Mucosa of stomach (tissue), 1 donor: ENCODE data around the gene ZNF184.

Source experiments
- H3K27me3 ChIP-seq: one replicate; pipeline ENCODE4 v1.7.0; 2013; ENCODE audit warnings: mild to moderate bottlenecking, low read length; ENCODE audit not compliant: control insufficient read depth, insufficient read depth
- H3K36me3 ChIP-seq: one replicate; pipeline ENCODE4 v1.7.0; 2013; ENCODE audit warnings: low read length; ENCODE audit not compliant: control insufficient read depth, insufficient read depth
- H3K4me1 ChIP-seq: one replicate; pipeline ENCODE4 v1.7.0; 2013; ENCODE audit warnings: mild to moderate bottlenecking, low read length; ENCODE audit not compliant: control insufficient read depth, insufficient read depth
- H3K4me3 ChIP-seq: one replicate; pipeline ENCODE4 v1.7.0; 2013; ENCODE audit warnings: low read length
- H3K9ac ChIP-seq: one replicate; pipeline ENCODE4 v1.7.0; 2013; ENCODE audit warnings: mild to moderate bottlenecking, low read length, moderate library complexity
- H3K9me3 ChIP-seq: one replicate; pipeline ENCODE4 v1.7.0; 2013; ENCODE audit warnings: mild to moderate bottlenecking, low read length, moderate library complexity; ENCODE audit not compliant: control insufficient read depth
- donor health status: Pancreatic carcinoma.

ZNF184 gene

DNA sequence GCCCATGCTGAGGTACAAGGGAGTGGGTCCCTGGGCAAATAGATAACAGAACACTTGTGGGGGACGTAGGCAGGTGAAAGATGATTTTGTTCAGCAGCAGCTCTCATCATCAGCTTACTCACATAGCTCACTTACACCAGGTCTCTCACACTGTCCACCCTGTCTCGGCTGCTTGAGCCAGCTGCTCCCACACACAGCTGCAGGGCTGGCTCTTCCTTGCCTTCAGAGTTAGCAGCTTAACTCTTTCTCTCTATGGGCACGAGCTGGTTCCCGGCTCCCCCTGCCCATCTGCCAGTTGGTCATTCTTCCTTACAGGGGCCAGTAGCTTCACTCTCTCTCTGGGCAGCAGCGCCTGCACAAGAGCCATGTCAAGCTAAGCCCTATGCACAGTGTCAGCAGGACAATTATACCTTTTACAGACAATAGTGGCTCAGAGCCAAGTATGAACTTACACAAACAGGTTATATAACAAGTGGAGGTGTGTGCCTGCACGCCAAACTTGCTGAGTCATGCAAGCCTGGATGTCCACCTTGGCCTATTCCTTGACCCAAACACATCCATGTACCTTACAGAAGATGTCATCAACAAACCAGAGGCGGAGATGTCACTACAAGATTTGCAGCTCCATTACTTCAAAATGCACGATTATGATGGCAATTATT, 65.6 kb downstream of the ZNF184 start:
- Histone ChIP-seq H3K9me3 (no peaks in the 10 kb centered on the region), H3K9ac (no peak overlapping the region), H3K4me3 (no peak overlapping the region), H3K27me3 (no peaks in the 10 kb centered on the region), H3K4me1 (no peaks in the 10 kb centered on the region), H3K36me3 (no peaks in the 10 kb centered on the region)

DNA sequence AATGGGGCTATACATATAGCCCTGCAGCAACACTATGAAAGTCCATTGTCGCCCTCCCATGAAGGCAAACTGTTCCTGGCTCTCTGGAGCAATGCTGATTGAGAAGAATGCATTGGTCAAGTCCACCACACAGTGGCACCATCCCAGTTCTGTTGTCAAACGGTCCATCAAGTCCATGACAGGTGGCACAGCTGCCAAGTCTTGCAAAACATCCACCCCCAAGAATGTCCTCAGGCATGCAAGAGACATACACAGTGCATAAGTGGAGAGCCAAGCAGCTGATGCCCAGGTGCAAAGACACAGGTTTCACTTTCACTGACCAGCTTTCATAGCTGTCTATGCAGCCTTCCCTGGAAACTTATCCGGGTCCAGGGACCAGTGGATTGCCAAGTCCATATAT, 66.8 kb downstream of the ZNF184 start:
- no peaks in the 10 kb centered on the region for H3K27me3 ChIP-seq
- H3K9me3 ChIP-seq: no peaks in the 10 kb centered on the region
- H3K36me3 ChIP-seq: no peaks in the 10 kb centered on the region
- no peak overlapping the region for H3K4me3 ChIP-seq
- H3K4me1 ChIP-seq: no peaks in the 10 kb centered on the region
- no peak overlapping the region for H3K9ac ChIP-seq

DNA sequence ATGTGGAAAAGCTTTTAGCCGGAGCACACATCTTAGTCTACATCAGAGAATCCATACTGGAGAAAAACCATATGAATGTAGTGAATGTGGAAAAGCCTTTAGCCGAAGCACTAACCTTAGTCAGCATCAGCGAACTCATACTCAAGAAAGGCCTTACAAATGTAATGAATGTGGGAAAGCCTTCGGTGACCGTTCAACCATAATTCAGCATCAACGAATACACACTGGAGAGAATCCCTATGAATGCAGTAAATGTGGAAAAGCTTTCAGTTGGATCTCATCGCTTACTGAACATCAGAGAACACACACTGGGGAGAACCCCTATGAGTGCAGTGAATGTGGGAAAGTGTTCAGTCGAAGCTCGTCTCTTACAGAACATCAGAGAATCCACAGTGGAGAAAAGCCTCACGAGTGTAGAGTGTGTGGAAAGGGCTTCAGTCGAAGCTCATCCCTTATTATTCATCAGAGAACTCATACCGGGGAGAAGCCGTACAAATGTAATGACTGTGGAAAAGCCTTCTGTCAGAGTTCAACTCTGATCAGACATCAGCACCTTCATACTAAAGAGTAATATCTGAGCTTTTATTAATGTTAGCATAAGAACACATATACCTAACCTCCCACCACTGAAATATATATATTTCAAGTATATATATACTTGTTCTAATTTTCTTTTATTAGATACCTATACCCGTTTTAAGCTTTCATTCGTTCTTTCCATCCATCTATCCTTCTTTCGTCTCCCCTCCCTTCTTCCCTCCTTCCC, 71.8 kb downstream of the ZNF184 start:
- no peaks in the 10 kb centered on the region for H3K4me1 ChIP-seq
- H3K36me3 ChIP-seq: no peaks in the 10 kb centered on the region
- no peak overlapping the region for H3K4me3 ChIP-seq
- no peaks in the 10 kb centered on the region for H3K9me3 ChIP-seq
- H3K9ac ChIP-seq: no peak overlapping the region
- H3K27me3 ChIP-seq: no peaks in the 10 kb centered on the region
